ENCODE measurements around the gene AS3MT.
"Not testable (repeated sequence)": the region's sequence is repeated elsewhere in the genome, so short reads cannot be mapped to it uniquely, and the experiment has no call there.

The AS3MT gene

DNA sequence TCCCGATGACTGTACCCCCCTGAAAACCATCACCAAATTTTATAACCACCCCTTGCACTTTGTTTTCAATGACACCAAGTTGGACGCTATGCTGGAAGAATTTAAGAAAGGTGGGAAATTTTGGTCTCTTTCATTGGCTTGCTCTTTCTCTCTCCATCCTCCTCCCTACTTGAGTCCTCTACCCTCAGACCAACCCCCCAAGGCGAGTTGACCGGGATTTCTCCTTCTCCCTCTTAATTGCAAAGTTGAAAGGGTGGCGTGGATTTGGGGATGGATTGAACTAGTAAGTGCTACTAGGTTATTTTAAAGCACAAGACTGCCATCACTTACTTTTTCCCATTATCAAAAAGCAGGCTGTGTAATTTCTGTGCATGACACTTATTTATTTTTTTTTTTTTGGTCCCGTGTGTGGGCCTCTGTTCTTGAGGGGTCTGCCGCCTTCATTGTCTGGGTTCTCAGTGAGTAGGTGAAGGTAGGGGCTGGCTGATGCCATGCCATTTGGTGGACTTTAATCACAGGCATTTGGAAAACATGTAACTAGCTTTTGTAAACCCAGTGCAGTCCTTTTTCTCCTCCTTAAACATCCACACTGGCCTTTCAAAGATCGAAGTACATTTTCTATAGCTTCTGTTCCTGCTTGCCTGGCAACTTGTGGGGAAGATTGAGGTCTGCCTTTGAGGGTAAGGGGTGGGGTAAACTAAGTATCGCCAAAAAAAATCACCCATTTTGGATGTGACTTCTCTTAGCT is 50.9 kb downstream of the AS3MT start:
- no peak for FAIRE-seq

GRCh38 chr10:102923601-102924000 is 54.3 kb downstream of the AS3MT start:
- no peak for FAIRE-seq

DNA sequence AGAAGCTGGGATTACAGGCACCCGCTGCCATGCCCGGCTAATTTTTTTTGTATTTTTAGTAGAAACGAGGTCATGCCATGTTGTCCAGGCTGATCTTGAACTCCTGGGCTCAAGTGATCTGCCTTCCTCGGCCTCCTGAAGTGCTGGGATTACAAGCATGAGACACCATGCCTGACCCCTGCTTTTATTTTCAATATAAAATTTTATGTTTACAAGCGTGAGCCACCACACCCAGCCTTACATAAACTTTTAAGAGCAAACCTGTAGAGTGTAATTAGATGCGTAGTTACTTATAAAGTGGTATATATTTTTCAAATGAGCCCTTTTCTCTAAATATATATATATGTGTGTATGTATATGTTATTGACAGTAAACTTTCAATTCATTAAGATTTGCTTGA is 57.6 kb downstream of the AS3MT start:
- no peak for FAIRE-seq

DNA sequence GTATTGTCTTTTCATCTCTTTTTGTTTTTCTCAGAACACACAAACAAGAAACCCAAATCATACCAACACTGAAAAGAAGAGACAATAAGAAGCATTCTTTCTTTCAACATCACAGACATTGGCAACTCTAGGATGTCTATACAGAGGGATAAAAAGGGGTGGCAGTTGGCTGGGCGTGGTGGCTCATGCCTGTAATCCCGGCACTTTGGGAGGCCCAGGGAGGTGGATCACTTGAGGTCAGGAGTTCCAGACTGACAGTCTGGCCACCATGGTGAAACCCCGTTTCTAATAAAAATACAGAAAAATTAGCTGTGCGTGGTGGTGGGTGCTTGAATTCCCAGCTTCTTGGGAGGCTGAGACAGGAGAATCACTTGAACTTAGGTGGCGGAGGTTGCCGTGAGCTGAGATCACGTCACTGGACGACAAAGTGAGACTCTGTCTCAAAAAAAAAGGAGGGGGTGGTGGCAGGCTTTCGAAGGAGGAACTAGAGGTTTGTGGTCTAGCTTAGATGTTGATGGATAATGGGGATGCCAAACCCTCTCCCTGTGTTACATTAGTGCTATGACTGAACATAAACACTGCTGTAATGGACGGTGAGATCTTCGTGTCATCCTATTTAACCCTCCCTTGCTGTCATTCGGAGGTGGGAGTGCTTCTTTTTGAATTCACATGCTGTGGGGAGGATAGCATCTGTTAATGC is 58.2 kb downstream of the AS3MT start:
- no peak for FAIRE-seq

DNA sequence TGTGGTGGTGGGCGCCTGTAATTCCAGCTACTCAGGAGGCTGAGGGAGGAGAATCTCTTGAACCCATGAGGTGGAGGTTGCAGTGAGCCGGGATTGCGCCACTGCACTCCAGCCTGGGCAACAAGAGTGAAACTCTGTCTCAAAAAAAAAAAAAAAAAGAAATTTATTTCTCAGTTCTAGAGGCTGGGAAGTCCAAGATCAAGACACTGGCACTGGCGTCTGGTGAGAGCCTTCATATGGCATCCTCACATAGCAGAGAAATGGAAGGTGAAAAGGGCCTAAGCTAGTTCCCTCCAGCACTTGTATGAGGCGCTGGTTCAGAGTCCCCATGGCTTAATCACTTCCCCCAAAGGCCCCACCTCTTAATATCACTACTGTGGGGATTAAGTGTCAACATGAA is 59.2 kb downstream of the AS3MT start:
- FAIRE-seq = not testable (repeated sequence)

- FAIRE-seq = no peak
Measured at GRCh38 chr10:102930720-102931119, 61.5 kb downstream of the AS3MT start.

DNA sequence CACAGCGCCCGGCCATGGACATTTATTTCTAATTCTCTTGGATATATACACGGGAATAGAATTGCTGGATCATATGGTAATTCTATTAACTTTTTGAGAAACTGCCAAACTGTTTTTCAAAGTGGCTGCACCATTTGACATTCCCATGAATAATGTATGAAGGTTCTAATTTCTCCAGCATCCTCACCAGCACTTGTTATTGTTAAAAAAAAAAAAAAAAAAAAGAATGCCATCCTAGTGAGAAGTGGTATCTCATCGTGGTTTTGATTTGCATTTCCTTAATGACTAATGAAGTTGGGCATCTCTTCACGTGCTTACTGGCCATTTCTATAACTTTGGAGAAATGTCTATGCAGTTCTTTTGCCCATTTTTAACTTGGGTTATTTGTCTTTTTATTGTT is 62.4 kb downstream of the AS3MT start:
- no peak for FAIRE-seq

DNA sequence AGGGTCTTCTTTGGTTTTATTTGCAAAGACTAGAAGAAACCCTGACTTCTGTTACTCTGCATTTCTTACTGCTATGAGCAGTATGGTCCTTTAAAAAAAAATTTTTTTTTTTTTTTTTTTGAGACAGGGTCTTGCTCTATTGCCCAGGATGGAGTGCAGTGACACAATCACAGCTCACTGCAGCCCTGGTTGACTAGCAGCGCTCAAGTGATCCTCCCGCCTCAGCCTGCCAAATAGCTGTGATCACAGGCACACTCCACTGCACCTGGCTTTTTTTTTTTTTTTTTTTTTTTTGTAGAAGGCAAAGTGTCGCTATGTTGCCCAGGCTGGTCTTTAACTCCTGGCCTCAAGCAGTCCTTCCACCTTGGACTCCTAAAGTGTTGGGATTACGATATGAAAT is 66.2 kb downstream of the AS3MT start:
- no peak for FAIRE-seq

DNA sequence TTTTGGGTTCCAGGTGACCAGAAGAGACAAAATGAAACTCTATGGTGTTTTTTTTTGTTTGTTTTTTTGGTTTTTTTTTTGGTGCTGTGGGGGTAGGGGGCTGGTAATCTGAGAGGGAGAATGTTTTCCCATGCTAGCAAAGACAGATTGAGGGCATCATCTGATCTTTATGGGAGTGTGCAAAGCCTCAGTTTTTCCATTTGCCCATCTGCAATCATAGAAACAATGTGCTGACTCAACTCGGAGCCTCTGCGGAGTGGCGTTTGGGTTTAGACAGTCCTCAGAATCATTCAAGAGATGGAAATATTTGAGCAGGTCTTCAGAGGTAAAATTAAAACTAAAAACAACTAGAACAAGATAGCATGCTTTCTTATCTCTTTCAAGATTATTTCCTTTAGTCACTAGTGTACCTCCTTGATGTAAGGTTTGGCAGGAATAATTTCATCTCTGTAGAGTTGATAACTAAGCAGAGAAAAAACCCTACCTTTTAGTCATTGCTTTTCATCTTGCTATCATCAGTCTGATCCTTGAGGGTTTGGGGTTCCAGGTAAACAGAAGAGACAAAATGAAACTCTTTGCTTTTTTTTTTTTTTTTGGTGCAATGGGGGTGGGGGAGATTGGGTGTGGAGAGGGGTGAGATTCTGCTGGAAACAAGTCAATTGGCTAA is 66.8 kb downstream of the AS3MT start:
- FAIRE-seq = no peak

GRCh38 chr10:102941401-102941800 is 72.1 kb downstream of the AS3MT start:
- no peak for FAIRE-seq

GRCh38 chr10:102945449-102945848 is 76.2 kb downstream of the AS3MT start:
- FAIRE-seq = no peak

DNA sequence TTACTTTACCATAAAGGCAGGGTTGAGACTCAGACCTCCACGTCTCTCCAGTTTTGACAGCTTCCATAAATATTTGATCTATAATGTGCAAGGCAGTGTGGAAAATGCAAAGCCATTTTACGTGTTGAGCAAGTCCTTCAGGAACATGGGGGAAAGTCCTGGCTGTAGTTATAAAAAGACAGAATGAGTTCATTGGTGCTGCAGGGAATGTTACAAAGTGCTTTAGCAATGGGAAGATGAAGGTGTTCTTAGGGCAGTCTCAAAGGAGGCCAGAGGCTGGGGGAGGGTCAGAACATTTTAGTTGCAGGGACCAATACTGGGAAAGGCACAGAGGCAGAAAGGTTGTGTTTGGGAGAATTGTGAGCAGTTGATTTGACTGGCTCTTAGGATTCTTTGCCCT is 76.7 kb downstream of the AS3MT start:
- FAIRE-seq = no peak

DNA sequence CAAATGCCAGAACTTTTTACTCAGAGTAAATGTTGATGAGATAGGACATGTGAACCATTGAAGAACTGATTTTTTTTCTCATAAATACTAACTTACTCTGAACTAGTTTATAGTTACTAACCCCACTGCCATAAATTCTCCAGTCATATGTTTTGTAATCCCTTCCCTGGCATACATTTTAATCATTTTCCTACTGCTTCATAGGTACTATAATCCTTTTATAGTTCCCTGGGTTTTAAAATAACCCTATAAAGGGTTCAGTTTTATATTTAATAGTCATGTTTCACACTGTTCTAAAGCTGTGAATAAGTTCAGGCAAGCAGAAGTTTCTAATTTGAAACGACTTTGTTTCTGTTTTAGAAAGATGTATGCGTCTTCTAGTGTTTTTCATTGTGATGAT is 77.7 kb downstream of the AS3MT start:
- no peak for FAIRE-seq

DNA sequence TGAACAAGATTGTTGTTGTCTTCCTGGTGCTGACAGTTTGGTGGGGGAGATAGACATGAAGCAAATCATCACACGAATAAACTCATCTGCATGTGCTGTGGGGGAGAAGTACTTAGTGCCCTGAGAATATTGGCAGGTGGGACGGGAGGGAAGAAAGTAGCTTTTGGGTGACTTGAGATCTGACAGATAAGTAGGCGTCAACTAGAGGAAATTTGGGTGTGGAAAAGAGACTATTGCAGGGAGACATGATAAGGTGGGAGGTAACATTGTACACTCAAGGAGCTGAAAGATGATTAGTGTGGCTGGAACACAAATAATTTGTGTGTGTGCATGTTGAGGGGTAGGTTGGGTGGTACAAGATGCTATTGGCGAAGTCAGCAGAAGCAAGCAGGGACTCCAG is 78.9 kb downstream of the AS3MT start:
- FAIRE-seq = no peak

DNA sequence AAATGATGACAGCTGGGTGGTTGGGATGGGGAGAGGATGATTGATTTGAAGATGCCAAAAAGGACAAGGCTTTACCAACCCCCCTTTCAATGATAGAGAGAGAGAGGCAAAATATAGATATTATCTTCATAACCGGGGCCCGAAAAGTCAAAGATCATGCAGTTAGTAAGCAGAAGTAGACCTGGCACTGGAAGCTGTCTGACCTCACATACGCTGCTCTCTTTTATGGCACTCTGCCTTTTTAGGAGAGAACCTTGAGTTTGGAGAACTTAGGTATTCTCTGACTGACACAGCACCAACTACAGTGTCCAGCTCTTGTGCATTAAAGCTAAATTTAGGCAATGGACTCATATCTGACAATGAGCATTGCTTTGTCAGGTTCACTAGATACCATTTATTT is 79.5 kb downstream of the AS3MT start:
- no peak for FAIRE-seq

DNA sequence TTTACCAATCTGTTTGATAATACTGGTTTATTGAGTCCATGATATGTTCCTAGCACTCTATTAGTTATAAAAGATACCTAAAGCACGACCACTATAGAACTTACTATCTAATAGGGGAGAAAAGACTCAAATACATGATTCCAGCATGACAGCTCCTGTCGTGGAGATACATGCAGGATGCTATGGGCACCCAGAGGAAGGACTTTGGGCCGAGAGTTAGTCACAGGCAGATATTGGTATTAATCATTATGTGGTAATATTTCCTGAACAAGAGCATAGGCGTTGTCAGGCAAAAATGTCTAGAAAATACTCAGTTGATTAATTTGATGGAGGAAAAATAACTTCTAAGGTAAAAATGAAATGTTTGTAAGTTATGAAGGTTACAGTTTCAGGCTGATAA is 80.6 kb downstream of the AS3MT start:
- FAIRE-seq = no peak

DNA sequence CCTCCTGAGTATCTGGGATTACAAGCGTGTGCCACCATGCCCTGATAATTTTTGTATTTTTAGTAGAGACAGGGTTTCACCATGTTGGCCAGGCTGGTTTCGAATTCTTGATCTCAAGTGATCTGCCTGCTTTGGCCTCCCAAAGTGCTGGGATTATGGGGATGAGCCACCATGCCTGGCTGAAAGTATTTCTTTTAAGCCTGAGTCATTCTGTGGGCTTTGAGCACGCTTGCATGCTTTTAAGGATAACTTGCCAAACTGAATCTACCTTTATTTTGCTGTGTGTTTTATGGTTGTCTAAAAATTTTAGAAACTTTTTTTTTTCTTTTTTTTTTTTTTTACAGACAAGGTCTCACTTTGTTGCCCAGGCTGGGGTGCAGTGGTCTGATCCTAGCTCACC is 82.0 kb downstream of the AS3MT start:
- FAIRE-seq = no peak
